22Rv1 (cell line): Measurements from ENCODE around the gene PEAK1.

Source experiments
- CTCF ChIP-seq: fragments of 450-650 bp; IDR thresholded peaks from 2 replicates; pipeline ENCODE4 v1.5.1; 2017; ENCODE audit warnings: mild to moderate bottlenecking
- ZFX ChIP-seq: fragments of 450-650 bp; IDR thresholded peaks from 2 replicates; pipeline ENCODE4 v1.6.1; 2017; ENCODE audit warnings: antibody characterized with exemption, borderline replicate concordance

- TF ChIP-seq CTCF (no peak), ZFX (no peak)
These were observed 21.0 kb downstream of the PEAK1 start for GRCh38 chr15:77398927-77399326.
